OCI-LY1 (cell line): ENCODE measurements around the gene TRAPPC3.

ENCODE experiments used
- H2AFZ ChIP-seq: fragments of 200-600 bp; sonication (generic), shearing (Covaris generic); 2 replicates; pipeline ENCODE4 v1.6.0; 2014; ENCODE audit warnings: antibody characterized with exemption, mild to moderate bottlenecking, low read length
- H3F3A ChIP-seq: fragments of 200-600 bp; sonication (generic), shearing (Covaris generic); 2 replicates; pipeline ENCODE4 v1.6.0; 2014; ENCODE audit warnings: mild to moderate bottlenecking, antibody characterized with exemption, low read length, moderate library complexity; ENCODE audit not compliant: insufficient read depth
- H3K27ac ChIP-seq: fragments of 200-600 bp; sonication (generic); 2 replicates; pipeline ENCODE4 v1.5.1; 2014; ENCODE audit warnings: low read length, mixed run types, mild to moderate bottlenecking, low read depth; ENCODE audit not compliant: poor library complexity, severe bottlenecking
- H3K27me3 ChIP-seq: fragments of 200-600 bp; sonication (generic); 2 replicates; pipeline ENCODE4 v1.6.0; 2014; ENCODE audit warnings: antibody characterized with exemption, mild to moderate bottlenecking, low read length, moderate library complexity; ENCODE audit not compliant: insufficient read depth
- H3K36me3 ChIP-seq: fragments of 200-600 bp; sonication (generic); 2 replicates; pipeline ENCODE4 v1.6.1; 2014; ENCODE audit warnings: mild to moderate bottlenecking, antibody characterized with exemption, low read length, moderate library complexity, mixed read lengths; ENCODE audit not compliant: insufficient read depth
- H3K4me1 ChIP-seq: fragments of 200-600 bp; sonication (generic); 2 replicates; pipeline ENCODE4 v1.5.1; 2014; ENCODE audit warnings: mild to moderate bottlenecking, low read length, moderate library complexity; ENCODE audit not compliant: insufficient read depth, severe bottlenecking
- H3K4me2 ChIP-seq: fragments of 200-600 bp; sonication (generic), shearing (Covaris generic); 2 replicates; pipeline ENCODE4 v1.6.1; 2014; ENCODE audit warnings: low read length
- H3K4me3 ChIP-seq: fragments of 200-600 bp; sonication (generic); 2 replicates; pipeline ENCODE4 v1.5.1; 2014; ENCODE audit warnings: low read length, low read depth, mild to moderate bottlenecking, mixed read lengths; ENCODE audit not compliant: poor library complexity, severe bottlenecking
- H3K79me2 ChIP-seq: fragments of 200-600 bp; shearing (Covaris generic); 2 replicates; pipeline ENCODE4 v1.6.1; 2016; ENCODE audit warnings: mixed run types, low read length, mixed read lengths; ENCODE audit not compliant: insufficient read depth
- H3K9ac ChIP-seq: fragments of 200-600 bp; sonication (generic), shearing (Covaris generic); 2 replicates; pipeline ENCODE4 v1.6.1; 2014; ENCODE audit warnings: mild to moderate bottlenecking, low read length, mixed read lengths
- H3K9me2 ChIP-seq: fragments of 200-600 bp; sonication (generic), shearing (Covaris generic); 2 replicates; pipeline ENCODE4 v1.6.1; 2014; ENCODE audit warnings: low read depth, mild to moderate bottlenecking, low read length, mixed read lengths
- H3K9me3 ChIP-seq: fragments of 200-600 bp; shearing (Covaris generic); 2 replicates; pipeline ENCODE4 v1.6.1; 2014; ENCODE audit warnings: low read length, mixed read lengths
- H4K20me1 ChIP-seq: fragments of 200-600 bp; sonication (generic), shearing (Covaris generic); 2 replicates; pipeline ENCODE4 v1.6.0; 2016; ENCODE audit warnings: mild to moderate bottlenecking, low read length; ENCODE audit not compliant: insufficient read depth
- EZH2 ChIP-seq: fragments of 200-600 bp; sonication (generic), shearing (Covaris generic); IDR thresholded peaks from 2 replicates; pipeline ENCODE4 v1.8.0; 2017; ENCODE audit warnings: borderline replicate concordance, mixed run types, mild to moderate bottlenecking, antibody characterized with exemption, low read length, moderate library complexity, mixed read lengths
- TF ChIP-seq, protein P1 (sequence below): fragments of 200-600 bp; sonication (generic), shearing (Covaris generic); IDR thresholded peaks from 2 replicates; pipeline ENCODE4 v1.5.1; 2017; ENCODE audit warnings: mild to moderate bottlenecking, antibody characterized with exemption, low read length, moderate library complexity, mixed read lengths

Gene TRAPPC3

DNA sequence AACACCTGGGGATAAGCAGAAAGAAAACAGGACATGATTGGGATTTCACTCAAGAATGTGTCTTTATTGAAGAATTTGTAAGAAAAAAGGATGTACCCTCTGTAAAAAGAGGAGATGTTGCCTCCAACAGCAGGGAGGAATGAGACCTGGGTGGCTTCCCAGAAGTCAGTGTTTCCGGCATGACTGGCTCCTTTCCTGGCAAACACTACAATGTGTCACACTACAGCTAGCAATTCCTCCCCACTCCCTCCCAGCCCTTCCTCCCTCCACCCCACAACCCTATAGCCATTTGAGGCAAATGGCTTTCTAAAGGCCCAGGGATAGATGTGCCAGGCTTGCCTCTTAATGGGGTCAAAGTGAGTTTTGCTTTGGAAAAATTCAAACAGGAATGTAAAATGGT is 12.8 kb downstream of the TRAPPC3 start:
- Histone ChIP-seq H4K20me1 (no peaks in the 10 kb centered on the region), H3K9ac (no peak overlapping the region), H3K36me3 (peaks cover 40% of the 10 kb centered on the region), H3K79me2 (no peaks in the 10 kb centered on the region), H3F3A (no peaks in the 10 kb centered on the region), H3K9me2 (no peaks in the 10 kb centered on the region), H3K27me3 (no peaks in the 10 kb centered on the region), H2AFZ (no peak overlapping the region), H3K27ac (no peak overlapping the region), H3K4me1 (no peaks in the 10 kb centered on the region), H3K9me3 (no peaks in the 10 kb centered on the region), H3K4me2 (no peak overlapping the region), H3K4me3 (no peak overlapping the region)
- TF ChIP-seq, protein P1, sequence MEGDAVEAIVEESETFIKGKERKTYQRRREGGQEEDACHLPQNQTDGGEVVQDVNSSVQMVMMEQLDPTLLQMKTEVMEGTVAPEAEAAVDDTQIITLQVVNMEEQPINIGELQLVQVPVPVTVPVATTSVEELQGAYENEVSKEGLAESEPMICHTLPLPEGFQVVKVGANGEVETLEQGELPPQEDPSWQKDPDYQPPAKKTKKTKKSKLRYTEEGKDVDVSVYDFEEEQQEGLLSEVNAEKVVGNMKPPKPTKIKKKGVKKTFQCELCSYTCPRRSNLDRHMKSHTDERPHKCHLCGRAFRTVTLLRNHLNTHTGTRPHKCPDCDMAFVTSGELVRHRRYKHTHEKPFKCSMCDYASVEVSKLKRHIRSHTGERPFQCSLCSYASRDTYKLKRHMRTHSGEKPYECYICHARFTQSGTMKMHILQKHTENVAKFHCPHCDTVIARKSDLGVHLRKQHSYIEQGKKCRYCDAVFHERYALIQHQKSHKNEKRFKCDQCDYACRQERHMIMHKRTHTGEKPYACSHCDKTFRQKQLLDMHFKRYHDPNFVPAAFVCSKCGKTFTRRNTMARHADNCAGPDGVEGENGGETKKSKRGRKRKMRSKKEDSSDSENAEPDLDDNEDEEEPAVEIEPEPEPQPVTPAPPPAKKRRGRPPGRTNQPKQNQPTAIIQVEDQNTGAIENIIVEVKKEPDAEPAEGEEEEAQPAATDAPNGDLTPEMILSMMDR, result no peak
- no peak for TF ChIP-seq EZH2

DNA sequence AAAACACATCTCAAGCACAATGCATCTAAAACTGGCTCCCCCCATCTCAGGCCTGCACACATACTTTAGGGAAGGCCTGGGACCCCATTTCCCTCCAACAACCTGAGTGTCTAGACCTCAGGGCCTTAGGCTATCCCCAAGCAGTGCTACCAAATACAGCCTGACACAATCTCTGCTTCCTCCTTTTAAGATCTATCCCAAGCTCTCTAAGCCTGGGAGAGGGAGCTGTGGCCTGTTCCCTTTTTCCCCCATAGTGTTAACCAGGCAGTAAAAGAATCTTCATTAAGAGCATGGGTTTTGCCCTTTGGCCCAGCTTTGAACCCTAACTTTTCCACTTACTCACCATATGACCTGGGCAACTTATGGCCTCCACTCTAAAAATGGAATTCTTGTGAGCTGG is 13.5 kb downstream of the TRAPPC3 start:
- Histone ChIP-seq H3F3A (no peaks in the 10 kb centered on the region), H3K79me2 (no peaks in the 10 kb centered on the region), H3K27ac (no peak overlapping the region), H3K9me2 (no peaks in the 10 kb centered on the region), H3K9me3 (no peaks in the 10 kb centered on the region), H3K4me3 (no peak overlapping the region), H4K20me1 (no peaks in the 10 kb centered on the region), H2AFZ (no peak overlapping the region), H3K4me1 (no peaks in the 10 kb centered on the region), H3K9ac (no peak overlapping the region), H3K27me3 (no peaks in the 10 kb centered on the region), H3K4me2 (no peak overlapping the region), H3K36me3 (peaks cover 40% of the 10 kb centered on the region)
- TF ChIP-seq, protein P1, result no peak
- TF ChIP-seq EZH2, result no peak

DNA sequence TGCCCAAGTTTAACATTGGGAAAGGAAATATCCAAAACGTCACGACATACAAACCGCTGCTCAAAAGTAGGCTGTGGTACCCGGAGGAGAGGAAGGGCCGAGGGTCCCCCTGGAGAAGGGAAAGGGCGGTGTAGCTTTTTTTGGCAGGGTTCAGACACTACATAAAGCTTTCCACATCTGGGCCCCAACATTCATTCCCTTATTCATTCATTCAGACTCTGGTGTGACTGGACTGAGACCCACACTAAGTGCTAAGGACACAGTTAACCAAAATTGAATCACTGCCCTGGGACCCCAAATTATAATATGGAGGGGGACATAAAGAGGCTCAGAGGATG is 14.0 kb downstream of the TRAPPC3 start:
- Histone ChIP-seq H3K4me2 (no peak overlapping the region), H3K79me2 (no peaks in the 10 kb centered on the region), H3K9me2 (no peaks in the 10 kb centered on the region), H3K9me3 (no peaks in the 10 kb centered on the region), H3K36me3 (peaks cover 37% of the 10 kb centered on the region), H3K4me1 (no peaks in the 10 kb centered on the region), H3K27ac (no peak overlapping the region), H4K20me1 (no peaks in the 10 kb centered on the region), H2AFZ (no peak overlapping the region), H3K4me3 (no peak overlapping the region), H3K27me3 (no peaks in the 10 kb centered on the region), H3F3A (no peaks in the 10 kb centered on the region), H3K9ac (no peak overlapping the region)
- no peak for TF ChIP-seq EZH2
- TF ChIP-seq, protein P1, result no peak
